Measurements from ENCODE around the gene PBX1.

GRCh38 chr1:164586591-164586990 is 27.6 kb downstream of the PBX1 start:
- no peak for TF ChIP-seq CTCF (IDR thresholded peaks at IDR 0.05; ENCODE audit: low read length)
- no peak for TF ChIP-seq EZH2 (optimal IDR thresholded peaks at IDR 0.05; ENCODE audit: low read depth, low read length)
